HEK293T (cell line): Measurements from ENCODE around the gene CYP19A1.

Experiments used
- CTCF ChIA-PET: fragments of 350-600 bp; formaldehyde crosslinking; extraction: SDS; loops from one replicate; lab custom pipeline; 2021; ENCODE audit warnings: antibody characterized with exemption, inconsistent platforms; lab: Yijun Ruan, JAX
- POLR2A ChIA-PET: fragments of 350-600 bp; formaldehyde crosslinking; extraction: SDS; loops from one replicate; lab custom pipeline; 2020; ENCODE audit warnings: antibody characterized with exemption, inconsistent platforms; lab: Yijun Ruan, JAX
- DNase-seq: peaks from one replicate; pipeline ENCODE4 v3.0.0; 2012; ENCODE audit warnings: mixed read lengths; ENCODE audit errors: extremely low spot score
- ARNT ChIP-seq: fragments of 450-650 bp; IDR thresholded peaks from 2 replicates; pipeline ENCODE4 v1.6.1; 2017; ENCODE audit warnings: mild to moderate bottlenecking
- BHLHE40 ChIP-seq: fragments of 450-650 bp; IDR thresholded peaks from 2 replicates; pipeline ENCODE4 v1.6.1; 2016; ENCODE audit warnings: mild to moderate bottlenecking, moderate library complexity, borderline replicate concordance
- CTBP1 ChIP-seq: fragments of 450-650 bp; IDR thresholded peaks from 2 replicates; pipeline ENCODE4 v1.6.1; 2016; ENCODE audit warnings: borderline replicate concordance
- ELF4 ChIP-seq: fragments of 450-650 bp; IDR thresholded peaks from 2 replicates; pipeline ENCODE4 v1.6.1; 2017; ENCODE audit warnings: antibody characterized with exemption
- FOXA1 ChIP-seq: fragments of 450-650 bp; IDR thresholded peaks from 2 replicates; pipeline ENCODE4 v1.6.1; 2016; ENCODE audit warnings: mild to moderate bottlenecking
- FOXK2 ChIP-seq: fragments of 450-650 bp; IDR thresholded peaks from 2 replicates; pipeline ENCODE4 v1.6.1; 2016; ENCODE audit warnings: mild to moderate bottlenecking
- FOXM1 ChIP-seq: fragments of 450-650 bp; IDR thresholded peaks from 2 replicates; pipeline ENCODE4 v1.6.1; 2017; ENCODE audit warnings: mild to moderate bottlenecking, borderline replicate concordance
- HDGF ChIP-seq: fragments of 450-650 bp; IDR thresholded peaks from 2 replicates; pipeline ENCODE4 v1.6.1; 2017; ENCODE audit warnings: antibody characterized with exemption, borderline replicate concordance
- L3MBTL2 ChIP-seq: fragments of 450-650 bp; conservative IDR thresholded peaks from 2 replicates; pipeline ENCODE4 v1.6.1; 2016; ENCODE audit warnings: mild to moderate bottlenecking
- LEF1 ChIP-seq: fragments of 450-650 bp; IDR thresholded peaks from 2 replicates; pipeline ENCODE4 v1.6.1; 2017; ENCODE audit warnings: mild to moderate bottlenecking, borderline replicate concordance
- NFRKB ChIP-seq: fragments of 450-650 bp; IDR thresholded peaks from 2 replicates; pipeline ENCODE4 v1.6.1; 2016; ENCODE audit warnings: mild to moderate bottlenecking, moderate library complexity
- SP1 ChIP-seq: fragments of 450-650 bp; IDR thresholded peaks from 2 replicates; pipeline ENCODE4 v1.6.1; 2017
- SUZ12 ChIP-seq: fragments of 450-650 bp; IDR thresholded peaks from 2 replicates; pipeline ENCODE4 v1.6.1; 2016; ENCODE audit warnings: mild to moderate bottlenecking
- TARDBP ChIP-seq: fragments of 450-650 bp; IDR thresholded peaks from 2 replicates; pipeline ENCODE4 v1.6.1; 2016
- ZNF384 ChIP-seq: fragments of 450-650 bp; IDR thresholded peaks from 2 replicates; pipeline ENCODE4 v1.6.1; 2016
- TF ChIP-seq, protein P1 (sequence below): fragments of 450-650 bp; IDR thresholded peaks from 2 replicates; pipeline ENCODE4 v1.6.1; 2016

The CYP19A1 gene

DNA sequence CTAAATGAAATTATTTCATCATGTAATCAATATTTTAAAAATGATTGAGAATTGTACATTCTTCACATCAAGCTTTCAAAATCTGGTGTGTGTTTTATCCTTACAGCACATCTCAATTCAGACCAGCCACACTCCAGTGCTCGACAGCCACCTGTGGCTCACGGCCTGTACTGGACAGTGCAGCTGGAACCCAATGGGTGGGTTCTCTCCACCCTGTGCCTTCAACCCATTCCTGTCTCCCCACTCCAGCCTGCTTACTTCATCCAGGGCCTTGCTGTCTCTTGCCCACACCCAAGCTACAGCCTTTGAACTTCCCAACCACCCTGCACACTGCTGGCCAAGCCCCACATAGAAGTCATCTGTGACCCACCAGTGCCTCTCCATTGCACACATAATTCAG, 17.6 kb downstream of the CYP19A1 start:
- DNase-seq: no peak
- CTCF ChIA-PET: no interaction called here
- TF ChIP-seq BHLHE40 (no peak), FOXK2 (no peak), SP1 (no peak), ZNF384 (no peak), ARNT (no peak), L3MBTL2 (no peak)
- POLR2A ChIA-PET: no interaction called here

DNA sequence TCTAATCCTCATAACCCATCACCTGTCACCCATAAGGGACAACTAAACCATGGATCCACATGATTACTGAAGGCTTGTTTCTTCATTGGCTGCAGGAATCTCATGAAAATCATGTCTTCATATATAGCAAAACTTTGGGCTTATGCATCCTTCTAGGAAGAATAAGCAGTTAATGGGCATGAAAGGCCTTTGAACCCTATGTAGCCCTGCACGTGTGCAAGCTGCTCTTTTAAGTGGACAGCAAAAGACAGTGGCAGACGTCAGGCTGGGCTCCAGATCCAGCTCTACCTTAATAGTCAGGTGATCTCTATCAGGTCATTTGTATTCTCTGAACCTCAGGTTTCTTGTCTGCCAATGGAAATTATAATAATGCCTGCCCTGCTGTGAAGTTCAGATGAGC, 18.9 kb downstream of the CYP19A1 start:
- DNase-seq: no peak
- no peak for TF ChIP-seq TARDBP
- no peak for TF ChIP-seq FOXK2
- no peak for TF ChIP-seq ZNF384
- no peak for TF ChIP-seq NFRKB
- TF ChIP-seq ELF4: no peak
- TF ChIP-seq BHLHE40: no peak
- no peak for TF ChIP-seq L3MBTL2
- no peak for TF ChIP-seq SUZ12
- no peak for TF ChIP-seq FOXM1
- TF ChIP-seq CTBP1: no peak
- no peak for TF ChIP-seq HDGF
- TF ChIP-seq LEF1: no peak
- no peak for TF ChIP-seq FOXA1
- TF ChIP-seq, protein P1, sequence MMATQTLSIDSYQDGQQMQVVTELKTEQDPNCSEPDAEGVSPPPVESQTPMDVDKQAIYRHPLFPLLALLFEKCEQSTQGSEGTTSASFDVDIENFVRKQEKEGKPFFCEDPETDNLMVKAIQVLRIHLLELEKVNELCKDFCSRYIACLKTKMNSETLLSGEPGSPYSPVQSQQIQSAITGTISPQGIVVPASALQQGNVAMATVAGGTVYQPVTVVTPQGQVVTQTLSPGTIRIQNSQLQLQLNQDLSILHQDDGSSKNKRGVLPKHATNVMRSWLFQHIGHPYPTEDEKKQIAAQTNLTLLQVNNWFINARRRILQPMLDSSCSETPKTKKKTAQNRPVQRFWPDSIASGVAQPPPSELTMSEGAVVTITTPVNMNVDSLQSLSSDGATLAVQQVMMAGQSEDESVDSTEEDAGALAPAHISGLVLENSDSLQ: no peak
- no peak for TF ChIP-seq SP1
- TF ChIP-seq ARNT: no peak
- ChIA-PET POLR2A (no interaction called here), CTCF (no interaction called here)

DNA sequence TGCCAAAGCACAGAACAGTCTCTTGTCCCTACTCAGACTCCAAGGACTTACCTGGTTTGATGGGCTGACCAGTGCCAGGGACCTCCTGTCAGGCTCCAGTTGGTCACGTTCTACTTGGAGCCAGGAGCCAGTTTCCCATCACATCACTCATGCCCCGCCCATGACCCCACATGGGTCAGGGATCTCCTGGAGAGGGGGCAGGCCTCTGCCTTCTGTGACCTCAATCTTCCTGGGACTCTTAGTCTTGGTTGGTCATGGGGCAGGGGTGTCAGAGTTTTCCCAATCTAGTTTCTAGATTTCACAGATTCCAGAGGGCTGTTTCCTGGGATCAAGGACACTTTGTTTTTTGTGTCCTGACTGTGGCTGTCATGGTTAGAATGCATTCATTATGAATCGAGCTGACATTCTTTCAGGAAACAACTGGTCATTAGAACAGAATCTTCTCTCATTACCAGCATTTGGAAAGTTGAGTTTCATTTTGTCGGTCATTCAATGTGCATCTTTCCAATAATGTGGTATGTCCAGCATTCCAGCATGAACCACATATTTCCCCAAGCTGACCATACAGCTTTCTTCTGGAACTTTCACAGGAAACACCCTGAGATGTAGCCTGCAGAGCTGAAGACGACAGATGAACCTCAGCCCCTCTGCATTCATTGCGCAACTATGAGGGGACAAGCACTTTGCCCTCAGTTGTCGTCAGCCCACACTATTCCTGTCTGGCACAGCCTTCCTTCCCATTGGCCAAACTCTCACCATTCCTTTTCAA, 19.8 kb downstream of the CYP19A1 start:
- DNase-seq: no peak
- TF ChIP-seq CTBP1 (no peak), SP1 (no peak), ZNF384 (no peak), NFRKB (no peak), LEF1 (no peak), ELF4 (no peak), HDGF (no peak), ARNT (no peak), TARDBP (no peak), FOXM1 (no peak), L3MBTL2 (no peak), FOXK2 (no peak), BHLHE40 (no peak), SUZ12 (no peak), FOXA1 (no peak)
- TF ChIP-seq, protein P1: no peak
- POLR2A ChIA-PET: no interaction called here
- CTCF ChIA-PET: no interaction called here

DNA sequence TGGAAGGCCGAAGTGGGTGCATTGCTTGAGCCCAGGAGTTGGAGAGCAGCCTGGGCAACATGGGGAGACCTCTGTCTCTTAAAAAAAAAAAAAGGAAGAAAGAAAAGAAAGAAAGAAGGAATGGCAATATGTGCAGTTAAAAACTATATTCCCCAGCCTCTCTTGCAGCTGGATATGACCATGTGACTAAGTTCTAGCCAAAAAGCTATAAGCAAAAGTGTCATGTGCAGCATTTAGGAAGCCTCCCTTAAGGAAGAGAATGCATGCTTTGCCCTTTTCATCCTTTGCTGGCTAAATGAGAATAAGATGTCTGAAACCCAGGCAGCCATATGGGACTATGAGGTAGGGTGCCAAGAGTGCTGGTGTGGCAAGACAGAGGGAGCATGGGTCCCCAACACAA, 21.8 kb downstream of the CYP19A1 start:
- CTCF ChIA-PET: no interaction called here
- no peak for DNase-seq
- POLR2A ChIA-PET: no interaction called here
- TF ChIP-seq SP1 (no peak), SUZ12 (no peak), FOXK2 (no peak), CTBP1 (no peak), FOXM1 (no peak), ZNF384 (no peak), NFRKB (no peak), L3MBTL2 (no peak), HDGF (no peak), LEF1 (no peak), ARNT (no peak), FOXA1 (no peak), BHLHE40 (no peak), TARDBP (no peak), ELF4 (no peak)
- TF ChIP-seq, protein P1: no peak

DNA sequence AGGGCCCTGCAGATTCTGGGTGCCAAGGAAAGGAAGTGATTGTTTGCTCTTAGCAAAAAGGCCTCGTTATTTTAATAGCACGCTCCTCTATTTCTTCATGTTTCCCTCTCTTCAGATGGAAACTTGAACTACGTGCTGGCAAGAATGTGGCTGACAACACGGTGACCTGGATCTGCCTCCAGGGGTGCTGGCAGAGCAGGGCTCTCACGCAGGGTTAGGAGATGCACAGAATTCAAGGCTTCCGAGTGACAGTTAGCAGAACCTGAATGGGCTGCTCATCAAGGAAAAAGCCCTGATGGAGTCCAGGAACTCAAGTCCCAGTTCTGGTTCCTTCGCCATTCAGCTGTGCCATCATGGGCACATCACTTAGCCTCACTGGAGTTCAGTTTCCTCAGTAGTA, 22.7 kb downstream of the CYP19A1 start:
- ChIA-PET POLR2A (no interaction called here), CTCF (no interaction called here)
- DNase-seq: no peak
- TF ChIP-seq L3MBTL2: no peak
- TF ChIP-seq BHLHE40: no peak
- no peak for TF ChIP-seq FOXK2
- no peak for TF ChIP-seq FOXA1
- no peak for TF ChIP-seq CTBP1
- TF ChIP-seq ZNF384: no peak
- TF ChIP-seq ELF4: no peak
- TF ChIP-seq LEF1: no peak
- no peak for TF ChIP-seq TARDBP
- no peak for TF ChIP-seq SUZ12
- no peak for TF ChIP-seq ARNT
- TF ChIP-seq SP1: no peak
- TF ChIP-seq, protein P1: no peak
- no peak for TF ChIP-seq FOXM1
- TF ChIP-seq HDGF: no peak
